GM19463 (cell line): ENCODE results near the gene MTX1.
"Not testable (repeated sequence)": the region's sequence is repeated elsewhere in the genome, so short reads cannot be mapped to it uniquely, and the experiment has no call there.

Experiments
- ATAC-seq: cut with Tn5 transposase; IDR thresholded peaks from one replicate; pipeline ENCODE4 v1.9.1; 2021; ENCODE audit warnings: mild to moderate bottlenecking, moderate library complexity; ENCODE audit not compliant: unreplicated experiment

Gene MTX1

DNA sequence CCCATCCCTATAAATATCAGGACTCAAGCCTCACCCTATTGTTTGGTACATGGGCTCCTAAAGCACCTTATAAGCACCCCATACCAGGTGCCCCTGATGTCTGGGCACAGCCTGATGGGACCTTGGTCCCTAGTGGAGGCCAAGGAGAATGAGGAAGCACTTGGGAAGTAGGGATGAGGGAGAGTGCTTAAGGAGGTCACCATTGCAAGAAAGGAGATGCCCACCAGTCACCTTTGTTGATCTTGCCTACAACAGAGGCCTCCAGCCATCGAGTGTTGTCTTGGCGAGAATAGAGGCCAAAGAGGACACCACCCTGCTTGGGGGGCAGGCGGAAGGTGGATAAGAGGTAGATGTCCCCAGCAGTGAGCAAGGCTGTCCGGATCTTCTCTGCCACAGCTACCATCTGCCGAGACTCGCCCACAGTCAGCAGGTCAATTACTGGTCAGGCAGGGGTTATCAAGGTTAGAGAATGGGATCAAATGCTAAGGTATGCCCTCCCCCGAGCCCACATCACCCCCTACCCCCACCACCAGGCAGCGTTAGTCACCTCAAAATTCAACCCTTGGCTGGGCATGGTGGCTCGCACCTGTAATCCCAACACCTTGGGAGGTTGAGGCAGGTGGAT lies 2.4 kb upstream of the MTX1 start:
- no peak for ATAC-seq

DNA sequence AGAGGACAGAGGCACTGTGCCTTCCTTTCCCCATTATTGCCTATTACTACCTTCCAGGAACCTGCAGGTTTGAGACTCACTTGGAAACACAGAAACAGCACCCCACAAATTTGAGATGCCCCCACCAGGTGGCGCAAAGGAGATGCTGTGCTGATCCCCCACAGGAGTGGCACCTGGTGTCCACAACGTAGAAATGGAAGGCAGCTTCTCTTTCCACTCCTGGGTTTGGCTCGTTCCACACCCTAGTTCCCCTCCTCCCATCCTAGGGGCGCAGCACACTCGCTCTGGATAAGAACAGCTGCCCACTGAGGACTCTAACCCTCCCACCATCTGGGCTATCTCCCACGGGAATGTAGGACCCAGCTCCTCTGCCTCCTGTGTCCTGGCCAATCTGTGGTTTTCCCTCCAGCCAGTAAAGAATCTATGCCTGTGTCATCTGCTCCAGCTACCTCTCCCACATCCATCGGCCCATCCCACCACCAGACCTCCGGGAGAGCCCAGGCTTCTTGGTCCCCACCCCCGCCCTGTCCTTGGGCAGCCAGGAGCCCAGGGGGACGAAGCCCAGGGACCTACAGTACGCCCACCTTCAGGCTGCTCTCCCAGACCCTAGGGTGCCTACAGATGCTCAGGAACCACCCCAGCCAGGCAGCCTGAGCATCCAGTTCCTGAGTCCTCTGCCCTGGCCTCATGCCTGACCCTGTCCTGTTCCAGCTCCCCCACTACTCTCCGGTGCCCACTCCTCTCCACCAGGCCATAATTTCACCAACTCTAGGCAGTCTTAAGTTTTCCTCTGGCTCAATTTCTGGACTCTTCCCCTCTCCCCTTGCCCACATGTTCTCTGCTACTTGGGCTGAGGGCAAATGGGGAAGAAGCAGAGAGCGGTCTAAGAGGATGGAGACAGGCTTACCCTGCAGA lies 1.3 kb upstream of the MTX1 start:
- no peak for ATAC-seq

DNA sequence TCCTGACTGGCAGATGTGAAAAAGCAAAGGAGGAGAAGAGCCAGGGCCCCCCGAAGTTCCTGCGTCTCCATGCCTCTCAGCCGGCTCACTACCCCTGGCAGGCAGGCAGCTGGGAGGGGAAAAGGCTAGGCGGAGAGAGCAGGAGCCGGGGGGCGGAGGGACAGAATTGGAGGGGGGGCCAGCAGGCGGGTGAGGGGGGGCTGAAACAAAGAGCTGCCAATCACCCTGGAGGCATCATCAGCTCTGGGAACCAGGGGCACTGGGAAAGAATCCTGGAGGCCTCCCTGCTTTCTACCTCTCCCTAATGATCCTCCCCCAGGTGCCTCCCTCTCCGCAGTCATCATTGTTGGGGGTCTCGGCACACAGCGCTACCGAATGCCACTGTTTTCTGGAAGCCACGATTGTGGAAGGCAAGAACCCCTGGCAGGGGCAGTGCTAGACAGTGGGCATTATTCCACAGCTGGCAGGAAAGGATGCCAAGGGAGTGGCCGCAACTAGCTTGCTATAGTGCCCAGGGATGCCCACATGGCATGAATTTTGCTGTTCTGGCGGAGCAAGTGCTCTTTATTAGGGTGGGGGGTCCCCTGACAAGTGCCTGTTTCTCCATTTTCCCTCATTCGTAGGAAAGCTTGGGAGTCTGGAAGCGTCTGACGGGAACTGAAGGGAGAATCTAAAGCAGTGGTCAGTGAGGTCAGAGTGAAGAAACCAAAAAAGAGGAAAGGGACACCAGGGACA lies 522 bp upstream of the MTX1 start, which contains the start of gene THBS3:
Gene THBS3 (minus strand): TSS at position 92 of the 735 bp plus-strand sequence. CDS start 21 bp downstream, at position 71.
- ATAC-seq = no peak

DNA sequence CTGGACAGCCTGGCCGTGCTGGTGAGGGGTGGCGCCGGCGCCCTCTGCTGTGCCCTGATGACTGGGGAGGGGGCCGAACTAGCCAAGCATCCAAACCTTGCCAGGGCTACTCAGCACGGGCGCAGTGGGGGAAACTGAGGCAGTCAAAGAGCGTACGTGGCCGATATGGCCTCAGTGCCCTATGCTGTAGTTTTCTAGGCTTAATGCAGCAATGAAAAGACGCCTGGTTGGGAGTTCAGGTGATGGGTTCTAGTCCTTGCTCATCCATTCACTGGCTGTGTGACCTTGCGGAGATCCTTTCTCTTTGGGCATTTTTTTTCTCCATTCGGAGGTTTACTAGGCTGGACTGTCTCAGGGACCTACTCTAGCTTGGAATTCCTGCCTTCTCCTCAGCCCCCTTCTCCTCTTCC lies 822 bp downstream of the MTX1 start:
- no peak for ATAC-seq

DNA sequence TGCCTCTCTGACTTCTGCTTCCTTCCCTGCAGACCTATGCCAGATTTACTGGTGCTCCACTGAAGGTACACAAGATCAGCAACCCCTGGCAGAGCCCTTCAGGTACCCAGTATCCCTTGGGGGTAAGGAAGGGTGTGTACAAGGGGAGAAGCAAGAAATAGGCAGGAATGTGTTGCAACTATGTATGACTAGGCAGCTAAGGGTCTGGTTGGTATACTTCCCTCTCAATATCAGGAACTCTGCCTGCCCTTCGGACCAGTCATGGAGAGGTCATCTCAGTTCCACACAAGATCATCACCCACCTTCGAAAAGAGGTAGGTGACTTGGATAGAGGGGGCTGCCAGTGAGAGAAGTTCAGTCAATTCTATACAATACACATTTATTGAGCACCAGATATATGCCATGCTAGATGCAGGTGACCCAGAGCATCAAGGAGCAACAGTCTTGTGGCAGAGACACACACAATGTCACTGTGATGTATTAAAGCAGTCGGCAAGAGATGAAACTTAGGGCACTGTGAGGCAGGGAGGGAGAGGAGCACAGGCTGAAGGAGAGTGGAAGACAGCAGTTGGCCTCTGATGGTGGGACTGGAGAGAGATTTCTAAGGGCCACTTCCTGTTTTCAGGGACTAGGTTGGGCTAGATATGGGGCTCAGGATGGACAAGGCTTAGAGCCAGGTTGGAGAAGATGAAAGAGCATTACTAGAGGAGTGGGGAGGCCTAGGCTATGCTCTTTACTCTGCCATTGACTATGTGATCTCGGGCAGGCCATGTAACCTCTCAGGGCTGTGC lies 2.0 kb downstream of the MTX1 start:
- ATAC-seq = no peak

DNA sequence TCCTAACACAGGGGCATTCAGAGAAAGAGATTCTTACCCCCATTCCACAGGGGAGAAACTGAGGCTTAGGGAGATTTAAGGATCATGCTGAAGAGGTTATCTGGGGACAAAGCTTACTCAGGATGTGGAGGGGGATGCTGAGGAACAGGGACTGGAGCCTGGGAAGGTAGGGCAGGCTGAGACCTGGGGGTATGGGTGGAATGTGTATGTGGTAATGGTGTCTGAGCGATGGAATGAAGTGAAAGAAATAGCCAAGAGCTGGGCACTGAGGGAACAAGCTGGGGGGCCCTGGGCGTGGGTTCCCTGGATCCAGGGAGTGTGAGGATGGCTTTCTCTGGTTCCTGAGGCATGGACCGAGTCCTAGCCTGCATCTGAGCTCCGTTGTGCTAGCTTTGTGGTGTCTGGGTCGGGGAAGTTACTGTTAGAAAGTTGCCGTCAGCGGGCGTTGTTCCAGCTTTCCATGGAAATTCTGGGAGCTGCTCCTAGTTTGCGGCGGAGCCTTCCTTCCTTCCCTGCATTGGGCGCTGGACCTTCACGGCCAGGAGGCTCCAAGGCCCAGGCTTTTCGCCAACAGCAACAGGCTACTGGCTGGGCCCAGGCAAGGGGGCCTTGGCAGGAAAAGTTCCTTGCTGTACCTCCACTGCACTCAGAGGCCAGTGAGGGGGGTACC lies 3.0 kb downstream of the MTX1 start:
- ATAC-seq = not testable (repeated sequence)

DNA sequence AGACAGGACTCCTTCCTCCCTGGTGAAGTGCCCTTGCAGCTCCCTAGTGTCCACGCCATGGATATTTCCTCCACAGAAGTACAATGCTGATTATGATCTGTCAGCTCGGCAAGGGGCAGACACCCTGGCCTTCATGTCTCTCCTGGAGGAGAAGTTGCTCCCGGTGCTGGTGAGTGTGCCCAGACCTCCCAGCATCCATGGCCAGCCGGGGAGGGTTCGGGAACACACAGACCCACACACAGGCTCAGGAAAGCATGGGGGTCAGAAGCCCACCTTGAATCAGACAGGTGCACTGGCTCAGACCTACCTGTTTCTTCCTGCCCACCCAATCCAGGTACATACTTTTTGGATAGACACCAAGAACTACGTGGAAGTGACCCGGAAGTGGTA lies 3.6 kb downstream of the MTX1 start:
- ATAC-seq = not testable (repeated sequence)

DNA sequence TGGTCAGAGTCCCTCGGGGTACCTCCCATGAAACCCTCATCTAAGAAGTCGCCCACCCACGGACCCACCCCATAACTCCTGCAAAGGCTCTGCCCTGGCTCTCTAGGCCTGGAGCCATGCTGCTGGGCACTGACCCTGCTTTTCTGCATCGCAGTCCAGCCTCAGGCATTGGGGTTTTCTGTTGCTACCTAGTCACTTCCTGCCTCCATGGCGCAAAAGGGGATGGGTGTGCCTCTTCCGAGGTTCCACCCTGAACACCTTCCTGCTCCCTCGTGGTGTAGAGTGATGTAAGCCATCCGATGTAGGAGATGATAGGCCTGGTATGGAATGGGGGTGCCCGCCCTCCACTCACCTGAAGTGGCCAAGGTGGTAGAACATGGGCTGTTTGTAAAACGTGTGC lies 6.2 kb downstream of the MTX1 start:
- ATAC-seq = not testable (repeated sequence)

DNA sequence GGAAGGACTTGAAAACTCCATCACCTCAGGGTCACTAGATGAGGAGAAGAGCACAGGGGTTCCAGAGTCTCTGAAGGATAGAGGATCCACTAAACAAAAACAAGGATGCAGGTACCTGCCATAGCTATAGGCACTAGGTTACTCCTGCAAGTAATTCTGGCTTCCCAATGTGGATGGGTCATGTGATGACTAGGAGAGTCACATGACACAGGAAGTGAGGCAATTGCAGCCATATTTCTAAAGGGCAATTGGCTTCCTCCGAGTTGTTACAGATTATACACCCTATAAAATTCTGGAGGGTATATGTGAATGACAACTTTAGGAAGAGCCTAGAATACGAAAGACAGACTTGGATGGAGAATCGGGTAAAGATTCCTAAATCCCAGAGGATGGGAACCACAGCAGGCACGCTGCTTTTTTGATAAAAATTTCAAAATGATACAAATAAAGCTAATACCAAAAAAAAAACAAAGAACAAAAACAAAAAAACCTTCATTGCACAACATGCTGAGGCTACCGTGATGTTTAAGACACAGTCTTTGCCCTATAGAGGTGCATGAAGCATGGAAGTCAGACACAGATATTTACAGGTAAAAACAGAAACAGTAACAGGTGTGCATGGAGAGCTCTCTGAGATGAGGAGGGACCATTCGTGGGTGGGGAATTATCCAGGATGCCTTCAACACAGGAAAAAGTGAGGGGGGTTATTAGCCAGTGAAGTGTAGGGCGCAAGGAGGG lies 10.5 kb downstream of the MTX1 start:
- ATAC-seq = no peak

DNA sequence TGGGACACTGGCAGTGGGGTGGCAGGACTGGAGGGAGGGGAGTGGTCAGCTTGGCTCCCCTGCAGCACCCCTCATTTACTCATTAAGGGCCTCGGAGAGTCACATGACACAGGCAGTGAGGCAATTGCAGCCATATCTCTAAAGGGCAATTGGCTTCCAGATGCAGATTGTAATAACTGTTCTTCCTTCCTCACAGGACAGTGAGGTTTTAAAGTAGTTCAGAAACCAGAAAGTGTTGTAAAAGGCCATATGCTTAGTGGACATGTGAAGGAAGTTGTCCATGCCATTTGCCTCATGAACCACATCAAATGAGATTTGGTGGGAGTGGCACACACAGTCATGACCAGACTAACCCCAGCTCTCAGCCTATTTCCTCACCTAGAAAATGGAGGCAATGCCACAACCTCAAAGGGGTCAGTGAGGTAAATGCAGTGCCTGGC lies 11.1 kb downstream of the MTX1 start:
- no peak for ATAC-seq

DNA sequence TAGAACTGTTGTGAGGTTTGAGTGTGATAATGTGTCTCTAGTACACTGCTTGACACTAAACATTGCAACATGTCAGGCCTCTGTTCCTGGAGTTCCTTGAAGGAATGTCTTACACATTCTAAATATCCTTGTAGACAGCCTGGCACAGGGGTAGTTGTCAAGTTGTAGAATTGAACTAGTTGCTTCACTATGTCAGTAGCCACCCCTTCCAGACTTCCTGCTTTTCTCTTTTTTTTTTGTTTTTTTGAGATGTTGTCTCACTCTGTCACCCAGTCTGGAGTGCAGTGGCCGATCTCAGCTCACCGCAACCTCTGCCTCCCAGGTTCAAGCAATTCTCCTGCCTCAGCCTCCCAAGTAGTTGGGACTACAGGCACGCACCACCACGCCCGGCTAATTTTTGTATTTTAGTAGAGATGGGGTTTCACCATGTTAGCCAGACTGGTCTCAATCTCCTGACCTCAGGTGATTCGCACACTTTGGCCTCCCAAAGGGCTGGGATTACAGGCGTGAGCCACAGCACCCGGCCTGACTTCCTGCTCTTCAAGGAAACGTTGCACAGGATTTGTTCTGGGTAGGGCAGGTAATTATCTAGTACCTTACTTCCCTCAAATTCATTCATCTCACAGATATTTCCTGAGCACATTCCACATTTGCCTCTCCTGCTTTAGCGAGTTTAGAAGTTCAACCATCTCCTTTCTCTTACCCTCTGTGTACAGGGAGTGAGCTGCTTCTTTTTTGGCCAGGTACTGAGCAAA lies 11.9 kb downstream of the MTX1 start:
- not testable (repeated sequence) for ATAC-seq

DNA sequence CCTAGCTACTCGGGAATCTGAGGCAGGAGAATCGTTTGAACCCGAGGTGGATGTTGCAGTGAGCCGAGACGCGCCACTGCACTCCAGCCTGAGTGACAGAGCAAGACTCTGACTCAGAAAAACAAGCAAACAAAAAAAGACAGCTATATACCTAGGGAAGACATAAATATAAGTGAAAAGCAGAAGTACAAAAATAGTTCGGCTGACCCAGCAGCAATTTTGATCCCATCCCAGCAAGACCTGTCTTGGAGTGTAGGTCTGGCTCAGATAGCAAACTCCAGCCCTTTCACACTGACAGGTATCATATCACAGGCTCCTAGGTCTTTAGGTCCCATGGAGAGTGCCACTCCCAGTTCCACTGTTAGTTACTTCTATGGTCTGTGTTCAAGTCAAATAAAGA lies 14.6 kb downstream of the MTX1 start:
- no peak for ATAC-seq

DNA sequence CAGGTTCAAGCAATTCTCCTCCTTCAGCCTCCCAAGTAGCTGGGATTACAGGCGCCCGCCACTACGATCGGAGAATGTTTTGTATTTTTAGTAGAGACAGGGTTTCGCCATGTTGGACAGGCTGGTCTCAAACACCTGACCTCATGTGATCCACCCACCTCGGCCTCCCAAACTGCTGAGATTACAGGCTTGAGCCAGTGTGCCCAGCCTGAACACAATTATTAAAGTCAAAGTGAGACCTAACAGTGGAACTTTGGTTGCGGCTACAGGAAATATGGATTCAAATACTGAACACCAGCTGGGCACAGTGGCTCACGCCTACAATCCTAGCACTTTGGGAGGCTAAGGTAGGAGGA lies 16.9 kb downstream of the MTX1 start:
- ATAC-seq = not testable (repeated sequence)

DNA sequence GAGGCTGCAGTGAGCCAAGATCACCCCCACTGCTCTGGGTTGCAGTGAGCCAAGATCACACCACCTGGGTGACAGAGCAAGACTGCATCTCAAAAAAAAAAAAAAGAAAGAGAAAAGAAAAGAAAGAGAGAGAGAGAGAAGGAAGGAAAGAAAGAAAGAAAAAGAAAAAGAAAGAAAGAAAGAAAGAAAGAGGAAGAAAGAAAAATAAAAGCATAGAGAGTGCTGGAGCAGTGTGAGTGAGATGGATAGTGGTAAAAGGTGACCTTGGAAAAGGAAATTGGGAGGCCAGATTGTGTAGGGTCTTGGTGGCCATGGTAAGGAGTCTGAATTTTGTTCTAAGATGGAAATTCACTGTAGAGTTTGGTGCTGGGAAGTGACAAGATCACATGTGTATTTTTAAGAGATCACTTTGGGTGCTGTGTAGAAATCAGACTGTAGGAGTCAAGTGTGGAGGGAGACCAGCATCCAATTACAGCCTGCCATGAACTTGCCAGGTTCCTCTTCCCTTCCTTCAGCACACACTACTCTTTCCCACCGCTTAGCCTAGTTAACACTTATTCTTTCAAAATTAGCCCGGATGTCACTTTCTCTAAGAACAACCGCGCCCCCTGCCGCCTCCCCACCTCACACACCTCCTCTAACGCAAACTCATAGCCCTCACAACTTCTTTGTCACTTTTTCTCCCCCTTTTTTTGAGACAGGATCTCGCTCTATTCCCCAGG lies 17.9 kb downstream of the MTX1 start:
- no peak for ATAC-seq

DNA sequence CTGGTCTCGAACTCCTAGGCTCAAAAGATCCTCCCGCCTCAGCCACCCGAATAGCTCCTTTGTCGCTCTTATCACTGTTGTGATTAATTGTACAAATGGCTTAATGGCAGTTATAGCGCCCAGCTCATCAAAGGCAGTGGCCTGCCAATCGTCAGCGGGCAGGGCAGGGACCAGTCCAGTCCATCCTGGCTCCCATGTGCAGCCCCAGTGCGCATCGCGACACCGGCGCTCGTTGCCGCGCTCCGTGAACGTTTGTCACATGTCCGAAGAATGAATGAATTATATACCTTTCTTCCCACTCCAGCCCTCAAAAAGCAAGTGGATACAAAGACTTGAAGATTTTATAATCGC lies 18.4 kb downstream of the MTX1 start:
- ATAC-seq = no peak

DNA sequence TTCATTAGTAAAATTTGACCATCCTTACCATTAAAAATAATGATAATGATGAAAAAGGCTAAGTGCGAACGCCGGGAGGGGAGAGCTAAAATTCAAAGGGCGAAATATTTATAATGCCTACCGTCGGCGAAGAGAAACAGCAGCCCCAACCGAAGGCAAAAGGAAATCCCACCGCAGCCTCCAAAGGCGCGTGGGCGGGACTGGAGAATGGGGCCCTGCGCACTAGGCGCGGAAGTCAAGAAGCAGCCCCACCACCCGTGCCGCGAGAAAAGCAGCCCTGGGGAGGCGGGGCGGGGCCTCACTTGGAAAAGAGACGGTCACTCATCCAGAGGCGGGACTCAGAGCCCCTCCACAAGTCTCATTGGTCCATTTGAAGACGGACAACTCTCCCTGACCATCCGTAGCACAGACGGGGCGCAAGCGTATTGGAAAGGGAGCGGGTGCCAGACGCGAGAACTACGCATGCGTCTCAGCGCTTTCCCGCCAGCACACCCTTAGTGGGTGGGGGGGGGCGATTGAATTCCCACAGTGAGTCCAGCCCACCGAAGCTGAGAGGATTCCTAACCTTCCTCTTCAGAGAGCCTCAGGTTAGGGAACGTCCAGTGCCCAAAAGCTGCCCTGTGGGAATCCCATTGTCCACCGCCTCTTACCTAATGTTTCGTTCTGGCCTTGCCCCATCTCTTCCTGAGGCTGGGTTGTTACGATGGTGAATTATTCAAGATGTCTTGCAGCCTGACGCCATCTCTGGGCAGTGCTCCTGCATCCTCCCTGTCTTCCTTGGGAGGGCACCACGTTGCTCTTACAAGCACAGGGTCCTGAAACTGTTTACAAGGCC lies 19.0 kb downstream of the MTX1 start:
- ATAC-seq = peak; percentile 93

DNA sequence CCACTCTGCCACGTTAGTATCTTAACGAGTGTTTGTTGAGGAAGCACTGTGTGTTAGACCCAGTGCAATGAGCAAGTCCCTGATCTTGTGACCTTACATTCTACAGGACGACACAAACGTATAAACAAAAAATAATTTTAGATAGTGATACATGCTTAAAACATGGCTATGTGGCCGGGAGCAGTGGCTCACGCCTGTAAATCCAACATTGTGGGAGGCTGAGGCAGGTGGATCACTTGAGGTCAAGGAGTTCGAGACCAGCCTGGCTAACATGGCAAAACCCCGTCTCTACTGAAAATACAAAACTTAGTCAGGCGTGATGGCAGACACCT lies 19.6 kb downstream of the MTX1 start:
- ATAC-seq = no peak

DNA sequence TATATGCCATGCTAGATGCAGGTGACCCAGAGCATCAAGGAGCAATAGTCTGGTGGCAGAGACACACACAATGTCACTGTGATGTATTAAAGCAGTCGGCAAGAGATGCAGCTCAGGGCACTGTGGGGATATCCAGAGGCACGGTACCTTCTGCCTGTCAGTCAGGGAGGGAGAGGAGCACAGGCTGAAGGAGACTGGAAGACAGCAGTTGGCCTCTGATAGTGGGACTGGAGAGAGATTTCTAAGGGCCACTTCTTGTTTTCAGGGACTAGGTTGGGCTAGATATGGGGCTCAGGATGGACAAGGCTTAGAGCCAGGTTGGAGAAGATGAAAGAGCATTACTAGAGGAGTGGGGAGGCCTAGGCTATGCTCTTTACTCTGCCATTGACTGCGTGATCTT lies 22.8 kb downstream of the MTX1 start:
- ATAC-seq = not testable (repeated sequence)
